ENCODE results near the gene PTPN9.
"Not testable (repeated sequence)": the region's sequence is repeated elsewhere in the genome, so short reads cannot be mapped to it uniquely, and the experiment has no call there.

- TF ChIP-seq, protein P1, sequence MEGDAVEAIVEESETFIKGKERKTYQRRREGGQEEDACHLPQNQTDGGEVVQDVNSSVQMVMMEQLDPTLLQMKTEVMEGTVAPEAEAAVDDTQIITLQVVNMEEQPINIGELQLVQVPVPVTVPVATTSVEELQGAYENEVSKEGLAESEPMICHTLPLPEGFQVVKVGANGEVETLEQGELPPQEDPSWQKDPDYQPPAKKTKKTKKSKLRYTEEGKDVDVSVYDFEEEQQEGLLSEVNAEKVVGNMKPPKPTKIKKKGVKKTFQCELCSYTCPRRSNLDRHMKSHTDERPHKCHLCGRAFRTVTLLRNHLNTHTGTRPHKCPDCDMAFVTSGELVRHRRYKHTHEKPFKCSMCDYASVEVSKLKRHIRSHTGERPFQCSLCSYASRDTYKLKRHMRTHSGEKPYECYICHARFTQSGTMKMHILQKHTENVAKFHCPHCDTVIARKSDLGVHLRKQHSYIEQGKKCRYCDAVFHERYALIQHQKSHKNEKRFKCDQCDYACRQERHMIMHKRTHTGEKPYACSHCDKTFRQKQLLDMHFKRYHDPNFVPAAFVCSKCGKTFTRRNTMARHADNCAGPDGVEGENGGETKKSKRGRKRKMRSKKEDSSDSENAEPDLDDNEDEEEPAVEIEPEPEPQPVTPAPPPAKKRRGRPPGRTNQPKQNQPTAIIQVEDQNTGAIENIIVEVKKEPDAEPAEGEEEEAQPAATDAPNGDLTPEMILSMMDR (IDR thresholded peaks at IDR 0.05), result not testable (repeated sequence)
- TF ChIP-seq POLR2A (IDR thresholded peaks at IDR 0.05), result not testable (repeated sequence)
Measured at GRCh38 chr15:75542949-75543545, 36.1 kb downstream of the PTPN9 start.
